Heart right ventricle (tissue), 16 donors: ENCODE measurements around the gene KRT82. TPM values are rescaled to one million over a fixed set of nuclear protein-coding genes. Genes with fewer than 3 reads are reported as not detected.

Experiments
- ATAC-seq, 8 donors: fragments of 200-7000 bp; cut with Tn5 transposase; one replicate each; pipeline ENCODE4 v1.9.1; 2020; ENCODE audit warnings: mild to moderate bottlenecking in 8 of 8, moderate library complexity in 8 of 8, moderate number of reproducible peaks in 1 of 8
- DNase-seq, 2 donors: peaks; one replicate each; pipeline ENCODE4 v3.0.0-alpha.2; 2020
- H3K27ac ChIP-seq, 10 donors: fragments of 200-600 bp; sonication (generic) in 2 of 10; one replicate each; pipeline versions ENCODE4 v1.5.0 to v1.8.0; 2020 to 2022; ENCODE audit warnings: mild to moderate bottlenecking in 3 of 10
- H3K27me3 ChIP-seq, 7 donors: fragments of 200-600 bp; one replicate each; pipeline ENCODE4 v1.8.0; 2021 to 2022; ENCODE audit warnings: mild to moderate bottlenecking in 2 of 7
- H3K36me3 ChIP-seq, 9 donors: fragments of 200-600 bp; sonication (generic) in 1 of 9; one replicate each; pipeline versions ENCODE4 v1.5.0 to v1.8.0; 2020 to 2022; ENCODE audit warnings: mild to moderate bottlenecking in 2 of 9
- H3K4me1 ChIP-seq, 9 donors: fragments of 200-600 bp; sonication (generic) in 1 of 9; one replicate each; pipeline versions ENCODE4 v1.5.0 to v1.8.0; 2020 to 2022; ENCODE audit warnings: mild to moderate bottlenecking in 4 of 9
- H3K4me3 ChIP-seq, 10 donors: fragments of 200-600 bp; sonication (generic) in 2 of 10; one replicate each; pipeline versions ENCODE4 v1.5.0 to v1.8.0; 2020 to 2022; ENCODE audit warnings: mild to moderate bottlenecking in 7 of 10, moderate library complexity in 2 of 10
- H3K9me3 ChIP-seq, 11 donors: fragments of 200-600 bp in 10 of 11; sonication (generic) in 2 of 11; one replicate each; pipeline versions ENCODE4 v1.5.0 to v1.8.0; 2013 to 2022; ENCODE audit warnings: mild to moderate bottlenecking in 2 of 11, control low read depth in 1 of 11, moderate library complexity in 1 of 11
- WGBS, 2 donors: extraction: QIAGEN DNeasy Blood & Tissue Kit; methylation state at CpG; one replicate each; pipeline ENCODE4 v1.1.7; 2013; ENCODE audit warnings: inconsistent platforms in 1 of 2; 5-methylcytosine and 5-hydroxymethylcytosine counted together
- intact Hi-C, 10 donors: fragments of 100-400 bp; cut with DNase I; formaldehyde crosslinking; loops; one replicate each; pipeline versions ENCODE4 v1.11.1 to v1.14.2; 2022
- polyA plus RNA-seq, 2 donors: library from polyadenylated mRNA; stranded (reverse); fragments of 200-250 nt; gene quantifications; one replicate each; pipeline ENCODE4 v1.2.3, GENCODE V29; 2013
- total RNA-seq, 10 donors: library from RNA; stranded (reverse); fragmentation: NEBNext Ultra II Directional in 3 of 10; extraction: Animal tissue kit (Norgen Biotek cat#: 25700) in 3 of 10; gene quantifications; one replicate each; pipeline versions ENCODE4 v1.2.1 to v1.2.4, GENCODE V29; 2021 to 2023
- TF ChIP-seq, protein P1 (sequence below), 9 donors: fragments of 200-600 bp; sonication (generic) in 2 of 9; IDR thresholded peaks; one replicate each; pipeline versions ENCODE4 v1.5.0 to v1.8.0; 2021 to 2022; ENCODE audit warnings: antibody characterized with exemption in 9 of 9, mild to moderate bottlenecking in 5 of 9, moderate library complexity in 1 of 9
- donor health status: Arrhythmogenic right ventricular cardiomyopathy.
- donor health status: ischemic (EF 13 %, LVEDD 7.1; RV severe dilation, severe dysfunction).
- donor health status: healthy with polysubstance abuse.
- donor health status: DM: no; HTN: yes; CAD: no.
- donor health status: DM: no; HTN: no; CAD: no.
- donor health status: ischemic (EF 25% LVEDD 6.9; RV normal size, moderate dysfunction).
- donor health status: ischemic (EF 25% LVEDD 5.7; RV mildly dilated, moderate dysfunction).
- donor health status: healthy.
- donor health status: DM: yes; HTN: yes; CAD: no.
- donor health status: Ischemic cardiomyopathy.
- donor health status: ischemic (EF 35%, LVEDD 5.7; RV mildly dilated, moderate dysfunction).
- donor health status: nonischemic (EF 11% LVEDD 7.7; RV severe dilation, severe dysfunction).
- donor health status: DM: yes; HTN: yes; CAD: no.
- donor health status: PGD.
- donor health status: ischemic (EF 29% LVEDD 5.4; RV normal size, mild dysfunction).
- donor health status: nonischemic (EF 23%, LVEDD 6.1; RV moderate dilation, normal function).

The KRT82 gene
- total and polyA plus RNA-seq, 12 donors = not detected

DNA sequence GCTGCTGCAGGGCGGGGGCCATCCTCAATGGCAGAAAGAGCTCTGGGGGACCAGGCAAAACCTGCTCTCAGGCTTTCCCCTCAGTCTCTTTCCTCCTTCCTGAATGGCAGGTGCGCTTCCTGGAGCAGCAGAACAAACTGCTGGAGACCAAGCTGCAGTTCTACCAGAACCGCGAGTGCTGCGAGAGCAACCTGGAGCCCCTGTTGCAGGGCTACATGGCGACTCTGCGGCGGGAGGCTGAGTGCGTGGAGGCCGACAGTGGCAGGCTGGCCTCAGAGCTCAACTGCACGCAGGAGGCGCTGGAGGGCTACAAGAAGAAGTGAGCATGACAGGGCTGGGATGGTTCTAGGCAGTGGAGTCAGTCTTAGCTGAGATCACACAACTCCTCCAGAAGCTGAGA lies 62.0 kb downstream of the KRT82 start:
- no peak overlapping the region for H3K4me3 ChIP-seq
- H3K9me3 ChIP-seq = peaks cover 0 to 18% (median 7%) of the 10 kb centered on the region in 11 donors
- intact Hi-C loops = no loop called here

More for the DNA sequence above, 62.0 kb downstream of the KRT82 start:
- TF ChIP-seq, protein P1, sequence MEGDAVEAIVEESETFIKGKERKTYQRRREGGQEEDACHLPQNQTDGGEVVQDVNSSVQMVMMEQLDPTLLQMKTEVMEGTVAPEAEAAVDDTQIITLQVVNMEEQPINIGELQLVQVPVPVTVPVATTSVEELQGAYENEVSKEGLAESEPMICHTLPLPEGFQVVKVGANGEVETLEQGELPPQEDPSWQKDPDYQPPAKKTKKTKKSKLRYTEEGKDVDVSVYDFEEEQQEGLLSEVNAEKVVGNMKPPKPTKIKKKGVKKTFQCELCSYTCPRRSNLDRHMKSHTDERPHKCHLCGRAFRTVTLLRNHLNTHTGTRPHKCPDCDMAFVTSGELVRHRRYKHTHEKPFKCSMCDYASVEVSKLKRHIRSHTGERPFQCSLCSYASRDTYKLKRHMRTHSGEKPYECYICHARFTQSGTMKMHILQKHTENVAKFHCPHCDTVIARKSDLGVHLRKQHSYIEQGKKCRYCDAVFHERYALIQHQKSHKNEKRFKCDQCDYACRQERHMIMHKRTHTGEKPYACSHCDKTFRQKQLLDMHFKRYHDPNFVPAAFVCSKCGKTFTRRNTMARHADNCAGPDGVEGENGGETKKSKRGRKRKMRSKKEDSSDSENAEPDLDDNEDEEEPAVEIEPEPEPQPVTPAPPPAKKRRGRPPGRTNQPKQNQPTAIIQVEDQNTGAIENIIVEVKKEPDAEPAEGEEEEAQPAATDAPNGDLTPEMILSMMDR (IDR thresholded peaks at IDR 0.05) = no peak
- ATAC-seq = no peak
- Histone ChIP-seq H3K4me1 (peaks cover 0 to 13% (median 0%) of the 10 kb centered on the region in 9 donors), H3K27me3 (peaks cover 0 to 12% (median 0%) of the 10 kb centered on the region in 7 donors), H3K36me3 (no peaks in the 10 kb centered on the region), H3K27ac (no peak overlapping the region)
- no peak for DNase-seq
- 83 to 89% methylated on average over 12 of the region's 12 CpGs for WGBS, 2 donors

Other genes with a start within 250 kb of the KRT82 start
- gene KRT80, start 214.3 kb downstream of the KRT82 start, total RNA-seq = under 1 TPM in 9 of 10 donors, not detected in 1; 0.07 to 0.79 (median 0.16) TPM
- gene KRT80, start 214.3 kb downstream of the KRT82 start, polyA plus RNA-seq = under 1 TPM; 0.07 to 0.32 TPM
- 10 to 100 TPM in 1 of 10 donors, 1 to 10 TPM in 4, under 1 TPM in 2, not detected in 3; 0.59 to 10.8 (median 2.3) TPM for gene KRT7, start 173.1 kb downstream of the KRT82 start, total RNA-seq
- 1 to 10 TPM in 1 of 2 donors, under 1 TPM in 1; 0.88 to 1.4 TPM for gene KRT7, start 173.1 kb downstream of the KRT82 start, polyA plus RNA-seq
- under 1 TPM in 1 of 10 donors, not detected in 9; 0.19 TPM for gene KRT86, start 131.7 kb downstream of the KRT82 start, total RNA-seq
- under 1 TPM in 1 of 2 donors, not detected in 1; 0.01 TPM for gene KRT86, start 131.7 kb downstream of the KRT82 start, polyA plus RNA-seq
- not detected for gene KRT81, start 114.8 kb downstream of the KRT82 start, total RNA-seq
- gene KRT81, start 114.8 kb downstream of the KRT82 start, polyA plus RNA-seq = not detected
- not detected for gene KRT83, start 84.9 kb downstream of the KRT82 start, total RNA-seq
- gene KRT83, start 84.9 kb downstream of the KRT82 start, polyA plus RNA-seq = not detected
- not detected for gene KRT85, start 38.9 kb downstream of the KRT82 start, total RNA-seq
- not detected for gene KRT85, start 38.9 kb downstream of the KRT82 start, polyA plus RNA-seq
- gene KRT84, start 20.7 kb downstream of the KRT82 start, total RNA-seq = not detected
- gene KRT84, start 20.7 kb downstream of the KRT82 start, polyA plus RNA-seq = not detected
- gene KRT75, start 28.0 kb upstream of the KRT82 start, total RNA-seq = not detected
- gene KRT75, start 28.0 kb upstream of the KRT82 start, polyA plus RNA-seq = not detected
- not detected for gene KRT6B, start 45.8 kb upstream of the KRT82 start, total RNA-seq
- gene KRT6B, start 45.8 kb upstream of the KRT82 start, polyA plus RNA-seq = under 1 TPM in 1 of 2 donors, not detected in 1; 0.06 TPM
- not detected for gene KRT6C, start 67.5 kb upstream of the KRT82 start, total RNA-seq
- under 1 TPM in 1 of 2 donors, not detected in 1; 0.06 TPM for gene KRT6C, start 67.5 kb upstream of the KRT82 start, polyA plus RNA-seq
- gene KRT6A, start 86.9 kb upstream of the KRT82 start, total RNA-seq = under 1 TPM in 1 of 10 donors, not detected in 9; 0.21 TPM
- gene KRT6A, start 86.9 kb upstream of the KRT82 start, polyA plus RNA-seq = 1 to 10 TPM in 1 of 2 donors, not detected in 1; 1.1 TPM
- 1 to 10 TPM in 1 of 10 donors, under 1 TPM in 2, not detected in 7; 0.25 to 1.5 (median 0.45) TPM for gene KRT5, start 114.1 kb upstream of the KRT82 start, total RNA-seq
- gene KRT5, start 114.1 kb upstream of the KRT82 start, polyA plus RNA-seq = under 1 TPM in 1 of 2 donors, not detected in 1; 0.90 TPM
- not detected for gene KRT71, start 146.8 kb upstream of the KRT82 start, total RNA-seq
- not detected for gene KRT71, start 146.8 kb upstream of the KRT82 start, polyA plus RNA-seq
- gene KRT74, start 167.5 kb upstream of the KRT82 start, total RNA-seq = under 1 TPM in 1 of 10 donors, not detected in 9; 0.62 TPM
- gene KRT74, start 167.5 kb upstream of the KRT82 start, polyA plus RNA-seq = not detected
- under 1 TPM in 1 of 10 donors, not detected in 9; 0.15 TPM for gene KRT72, start 195.1 kb upstream of the KRT82 start, total RNA-seq
- not detected for gene KRT72, start 195.1 kb upstream of the KRT82 start, polyA plus RNA-seq
- not detected for gene KRT73, start 212.2 kb upstream of the KRT82 start, total RNA-seq
- not detected for gene KRT73, start 212.2 kb upstream of the KRT82 start, polyA plus RNA-seq
- gene KRT2, start 245.9 kb upstream of the KRT82 start, total RNA-seq = not detected
- not detected for gene KRT2, start 245.9 kb upstream of the KRT82 start, polyA plus RNA-seq